ENCODE data around the gene EEFSEC.

Gene EEFSEC

DNA sequence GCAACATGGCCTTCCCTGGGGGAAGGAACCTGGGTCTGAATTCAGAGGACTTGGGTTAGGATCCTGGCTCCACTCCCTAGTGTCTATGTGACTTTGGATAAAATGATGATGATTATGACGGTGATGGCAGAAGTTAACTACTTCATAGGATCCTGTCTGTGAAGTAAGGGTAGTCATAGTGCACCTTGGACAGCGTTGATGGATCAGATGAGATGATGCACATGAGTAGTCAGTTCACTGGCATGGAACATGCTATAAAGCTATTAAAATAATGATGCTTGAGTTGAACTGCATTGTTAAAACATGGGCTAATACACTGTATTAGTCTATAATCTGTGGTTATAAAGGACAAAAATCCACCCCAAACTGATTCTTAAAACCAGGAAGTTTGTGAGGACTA is 62.0 kb downstream of the EEFSEC start:
- no peak for TF ChIP-seq CTCF (IDR thresholded peaks at IDR 0.05; ENCODE audit: borderline replicate concordance, insufficient read depth, low read depth, low read length)
- H3K4me3 ChIP-seq (ENCODE audit: low read depth, low read length), result no peak overlapping the region

DNA sequence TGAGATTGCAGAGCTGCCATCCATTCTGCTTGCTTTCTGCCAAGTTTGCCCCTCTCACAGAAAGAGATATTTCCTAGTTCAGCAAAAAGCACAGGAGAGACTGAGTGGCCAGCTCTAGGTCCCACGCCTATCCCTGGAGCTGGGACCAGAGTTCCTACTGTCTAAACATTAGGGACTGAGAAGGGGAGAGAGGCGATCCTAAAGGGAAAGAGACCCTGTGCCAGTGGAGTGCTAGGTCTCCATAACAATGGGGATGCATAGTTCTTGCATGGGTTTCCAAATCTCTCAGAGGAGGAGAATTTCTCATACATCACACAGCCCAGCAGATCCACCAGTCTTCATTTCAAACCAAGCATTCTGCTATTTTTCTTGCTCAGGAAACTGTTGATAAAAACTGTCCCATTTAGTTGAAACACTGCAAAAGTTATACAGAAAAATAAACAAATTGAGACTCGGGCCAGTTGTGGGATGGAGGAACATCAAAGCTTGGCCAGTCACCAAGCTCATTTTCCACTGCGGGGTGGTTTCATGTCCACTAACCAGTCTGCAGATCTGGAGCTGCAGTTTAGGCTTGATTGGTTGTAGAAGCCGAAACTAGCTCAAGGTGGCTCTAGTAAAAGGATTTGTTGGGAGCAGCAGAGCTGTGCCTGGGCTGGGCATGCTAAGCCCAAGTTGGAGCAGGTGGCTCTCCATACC is 62.7 kb downstream of the EEFSEC start:
- H3K4me3 ChIP-seq (ENCODE audit: low read depth, low read length), result no peak overlapping the region
- TF ChIP-seq CTCF (IDR thresholded peaks at IDR 0.05; ENCODE audit: borderline replicate concordance, insufficient read depth, low read depth, low read length), result no peak

- TF ChIP-seq CTCF (IDR thresholded peaks at IDR 0.05; ENCODE audit: borderline replicate concordance, insufficient read depth, low read depth, low read length), result no peak
- H3K4me3 ChIP-seq (ENCODE audit: low read depth, low read length), result no peak overlapping the region
Measured at GRCh38 chr3:128217702-128218547, 64.6 kb downstream of the EEFSEC start.

DNA sequence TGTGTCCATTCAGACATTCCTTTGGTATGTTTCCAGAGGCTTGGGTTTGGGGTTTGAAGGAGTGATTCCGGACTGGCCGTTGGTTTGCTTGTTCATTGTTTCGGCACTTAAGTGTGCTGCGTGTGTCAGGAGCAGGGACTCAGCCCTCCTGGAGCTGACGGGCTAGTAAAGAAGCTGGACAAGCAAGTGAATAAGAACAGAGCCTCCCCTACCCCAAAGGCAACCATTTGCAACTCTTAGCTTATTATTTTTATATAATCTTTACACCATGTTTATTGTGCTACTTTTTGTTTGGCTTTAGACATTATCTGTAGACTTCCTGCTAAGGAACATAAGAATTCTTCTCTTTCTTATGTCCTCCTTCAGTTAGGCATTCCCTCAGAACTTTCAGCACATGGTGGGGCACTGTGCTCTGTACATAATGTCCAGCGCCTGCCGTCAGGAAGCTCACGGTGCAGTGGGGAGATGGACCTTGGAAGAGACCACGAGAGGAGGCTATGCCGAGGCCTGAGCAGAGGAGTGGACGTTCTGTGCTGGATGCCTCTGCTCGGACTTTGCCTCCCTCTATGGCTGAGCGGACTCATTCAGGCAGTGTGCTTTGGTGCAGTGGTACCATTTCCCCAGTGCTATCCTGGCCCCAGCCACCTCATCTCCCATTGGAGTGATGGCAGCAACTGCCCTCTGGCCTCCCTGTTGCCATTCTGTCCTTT is 65.4 kb downstream of the EEFSEC start:
- no peak overlapping the region for H3K4me3 ChIP-seq (ENCODE audit: low read depth, low read length)
- TF ChIP-seq CTCF (IDR thresholded peaks at IDR 0.05; ENCODE audit: borderline replicate concordance, insufficient read depth, low read depth, low read length), result no peak

DNA sequence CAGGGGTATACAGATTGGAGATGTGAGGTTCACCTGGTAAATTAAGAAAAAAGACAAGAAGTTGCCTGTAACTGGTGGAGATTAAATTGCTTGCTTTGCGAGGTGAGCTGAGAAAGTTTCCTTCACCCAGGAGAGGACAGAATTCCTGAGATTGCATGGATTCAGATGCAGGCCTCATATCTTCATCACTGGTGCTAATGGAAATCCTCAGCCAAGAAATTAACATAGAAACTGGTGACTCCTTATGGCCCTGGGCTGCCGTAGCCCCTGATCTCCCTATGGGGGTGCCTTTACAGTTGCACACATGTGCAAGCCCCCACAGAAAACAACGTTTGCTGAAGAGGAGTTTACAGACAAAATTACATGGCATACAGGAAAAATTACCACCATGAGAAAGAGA is 68.0 kb downstream of the EEFSEC start:
- no peak overlapping the region for H3K4me3 ChIP-seq (ENCODE audit: low read depth, low read length)
- TF ChIP-seq CTCF (IDR thresholded peaks at IDR 0.05; ENCODE audit: borderline replicate concordance, insufficient read depth, low read depth, low read length), result no peak

DNA sequence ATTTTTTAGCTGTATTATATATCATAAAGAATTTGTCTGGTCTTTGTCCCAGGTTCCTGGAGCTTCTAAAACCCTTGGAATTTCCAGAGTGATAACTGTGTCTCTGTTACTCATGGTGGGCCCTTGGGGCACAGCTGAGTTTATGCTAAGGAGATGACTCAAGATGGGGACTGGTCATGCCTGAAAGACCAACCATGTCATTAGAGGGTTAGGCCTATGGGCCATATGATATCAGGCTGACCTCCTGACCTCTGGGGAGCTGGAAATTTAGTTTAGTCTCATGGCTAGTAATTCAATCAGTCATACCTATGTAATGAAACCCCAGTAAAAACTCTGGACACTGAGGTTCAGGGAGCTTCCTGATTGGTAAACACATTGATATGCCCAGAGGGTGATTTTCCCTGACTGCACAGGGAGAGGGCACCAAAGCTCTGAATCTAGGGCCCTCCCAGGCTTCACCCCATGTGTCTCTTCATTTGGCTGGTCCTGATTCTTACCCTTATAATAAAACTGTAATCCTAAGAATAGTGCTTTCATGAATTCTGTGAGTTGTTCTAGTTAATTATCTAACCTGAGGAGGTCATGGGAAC is 69.6 kb downstream of the EEFSEC start:
- no peak overlapping the region for H3K4me3 ChIP-seq (ENCODE audit: low read depth, low read length)
- no peak for TF ChIP-seq CTCF (IDR thresholded peaks at IDR 0.05; ENCODE audit: borderline replicate concordance, insufficient read depth, low read depth, low read length)
